ENCODE results near the gene EFNA5. TPM values are rescaled to one million over a fixed set of nuclear protein-coding genes. Genes with fewer than 3 reads are reported as not detected.

EFNA5 gene
- total RNA-seq, 1 donor from 2014 or later, result 57.5 TPM

- Mint-ChIP-seq H3K27ac (no peak overlapping the region), H3K36me3 (no peaks in the 10 kb centered on the region), H3K9me3 (no peaks in the 10 kb centered on the region), H3K4me1 (peaks cover 52% of the 10 kb centered on the region), H3K27me3 (ENCODE audit: low read depth) (no peaks in the 10 kb centered on the region), H3K4me3 (no peak overlapping the region)
- DNase-seq (ENCODE audit: low spot score in 2 of 2, unreplicated experiment in 2 of 2), result no peak
- TF ChIP-seq CTCF (IDR thresholded peaks at IDR 0.05; ENCODE audit: unreplicated experiment), result no peak
Measured at GRCh38 chr5:107617052-107617451, 53.7 kb downstream of the EFNA5 start.

- no peaks in the 10 kb centered on the region for H3K36me3 Mint-ChIP-seq
- DNase-seq (ENCODE audit: low spot score in 2 of 2, unreplicated experiment in 2 of 2), result no peak
- TF ChIP-seq CTCF (IDR thresholded peaks at IDR 0.05; ENCODE audit: unreplicated experiment), result no peak
- H3K27ac Mint-ChIP-seq, result no peak overlapping the region
- no peaks in the 10 kb centered on the region for H3K9me3 Mint-ChIP-seq
- peaks cover 52% of the 10 kb centered on the region for H3K4me1 Mint-ChIP-seq
- no peak overlapping the region for H3K4me3 Mint-ChIP-seq
- no peaks in the 10 kb centered on the region for H3K27me3 Mint-ChIP-seq (ENCODE audit: low read depth)
Measured at GRCh38 chr5:107616213-107616612, 54.5 kb downstream of the EFNA5 start.

GRCh38 chr5:107615299-107615817 lies 55.4 kb downstream of the EFNA5 start:
- Mint-ChIP-seq H3K4me1 (peaks cover 49% of the 10 kb centered on the region), H3K27ac (no peak overlapping the region), H3K9me3 (no peaks in the 10 kb centered on the region), H3K4me3 (no peak overlapping the region), H3K27me3 (ENCODE audit: low read depth) (no peaks in the 10 kb centered on the region), H3K36me3 (no peaks in the 10 kb centered on the region)
- no peak for TF ChIP-seq CTCF (IDR thresholded peaks at IDR 0.05; ENCODE audit: unreplicated experiment)
- no peak for DNase-seq (ENCODE audit: low spot score in 2 of 2, unreplicated experiment in 2 of 2)

DNA sequence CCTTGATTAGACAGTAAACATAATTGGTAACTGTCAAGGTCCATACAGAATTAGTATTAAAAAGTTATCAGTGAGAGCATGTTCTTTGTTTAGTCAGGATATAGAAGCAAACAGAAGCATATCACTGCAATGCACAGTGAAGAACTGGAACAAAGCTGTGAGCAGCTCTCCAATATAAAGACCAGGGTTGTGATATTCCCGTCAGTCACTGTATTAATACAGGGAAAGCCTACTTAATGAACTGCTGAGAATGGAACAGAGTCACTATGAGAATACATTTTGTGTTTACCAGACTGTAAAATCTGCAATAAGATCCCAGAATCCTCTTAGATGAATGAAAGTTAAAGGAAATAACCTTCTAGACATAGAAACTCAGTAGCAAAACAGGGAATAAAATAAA lies 58.2 kb downstream of the EFNA5 start:
- TF ChIP-seq CTCF (IDR thresholded peaks at IDR 0.05; ENCODE audit: unreplicated experiment), result no peak
- Mint-ChIP-seq H3K36me3 (no peaks in the 10 kb centered on the region), H3K4me3 (no peak overlapping the region), H3K4me1 (peaks cover 50% of the 10 kb centered on the region), H3K27ac (no peak overlapping the region), H3K27me3 (ENCODE audit: low read depth) (no peaks in the 10 kb centered on the region), H3K9me3 (no peaks in the 10 kb centered on the region)
- no peak for DNase-seq (ENCODE audit: low spot score in 2 of 2, unreplicated experiment in 2 of 2)

DNA sequence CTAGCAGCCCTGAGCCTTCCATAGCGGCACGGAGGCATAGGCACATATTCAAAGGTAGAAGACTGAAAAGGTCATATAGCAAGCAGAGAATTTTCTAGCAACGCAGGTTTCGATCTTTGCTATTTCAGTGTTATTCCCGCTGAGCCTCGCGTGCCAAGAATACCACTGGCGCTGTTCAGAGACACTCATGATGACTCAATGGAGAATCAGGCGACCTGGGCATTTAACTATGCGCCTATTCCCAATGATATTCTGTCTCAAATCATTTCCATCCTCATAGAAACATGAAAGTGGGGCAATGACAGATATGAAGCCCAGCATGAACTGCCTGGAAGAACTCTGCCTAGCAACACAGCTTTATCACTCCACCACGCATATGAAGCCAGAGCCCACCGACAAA lies 59.9 kb downstream of the EFNA5 start:
- H3K27me3 Mint-ChIP-seq (ENCODE audit: low read depth), result no peaks in the 10 kb centered on the region
- no peaks in the 10 kb centered on the region for H3K9me3 Mint-ChIP-seq
- no peak overlapping the region for H3K27ac Mint-ChIP-seq
- no peaks in the 10 kb centered on the region for H3K36me3 Mint-ChIP-seq
- no peak for DNase-seq (ENCODE audit: low spot score in 2 of 2, unreplicated experiment in 2 of 2)
- H3K4me3 Mint-ChIP-seq, result no peak overlapping the region
- peaks cover 52% of the 10 kb centered on the region for H3K4me1 Mint-ChIP-seq
- no peak for TF ChIP-seq CTCF (IDR thresholded peaks at IDR 0.05; ENCODE audit: unreplicated experiment)

Measured in mesothelial cell of epicardium (in vitro differentiated cells).